UCSD-AML1 (cell line): ENCODE results near the gene LEPR.
"Not testable (repeated sequence)": the region's sequence is repeated elsewhere in the genome, so short reads cannot be mapped to it uniquely, and the experiment has no call there.

Experiments
- DNase-seq: peaks from one replicate; lab custom pipeline; 2025; ENCODE audit not compliant: unreplicated experiment; lab: John Stamatoyannopoulos, UW

Gene LEPR

DNA sequence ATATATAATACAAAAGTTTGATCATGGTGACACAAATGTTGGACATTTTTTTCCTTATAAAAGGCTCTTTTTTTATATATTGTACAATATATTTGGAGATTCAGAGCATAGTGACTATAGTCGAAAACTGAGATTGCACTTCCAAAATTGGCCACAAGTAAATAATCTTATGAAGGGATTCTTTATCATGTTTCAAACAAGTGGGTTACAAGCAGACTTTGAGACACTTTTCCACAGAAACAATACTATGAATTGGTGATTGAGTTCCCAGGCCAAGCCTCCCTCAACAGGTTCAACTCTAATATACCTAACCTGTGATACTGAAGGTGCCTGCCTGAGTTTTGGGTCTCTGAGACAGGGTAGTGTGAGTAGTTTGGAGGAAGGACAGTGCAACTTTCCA, 13.8 kb downstream of the LEPR start:
- no peak for DNase-seq

DNA sequence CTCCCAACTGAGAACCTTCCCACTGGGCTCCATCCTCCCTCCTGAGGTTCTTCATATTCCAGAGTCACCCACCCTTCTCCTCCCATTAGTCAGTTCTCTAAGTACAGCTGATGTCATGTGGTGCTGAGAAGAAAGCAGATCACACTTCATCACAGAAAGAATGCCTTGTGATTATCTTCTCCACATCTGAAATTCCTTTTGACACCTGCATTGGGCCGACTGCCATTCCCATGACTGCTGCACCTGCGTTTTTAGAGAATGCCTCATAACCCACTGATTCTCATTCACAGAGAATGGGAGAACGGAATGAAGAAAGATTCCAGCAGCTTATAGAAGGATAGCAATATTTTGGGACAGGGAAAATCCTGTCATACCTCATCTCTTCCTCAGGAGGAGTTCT, 14.3 kb downstream of the LEPR start:
- no peak for DNase-seq

DNA sequence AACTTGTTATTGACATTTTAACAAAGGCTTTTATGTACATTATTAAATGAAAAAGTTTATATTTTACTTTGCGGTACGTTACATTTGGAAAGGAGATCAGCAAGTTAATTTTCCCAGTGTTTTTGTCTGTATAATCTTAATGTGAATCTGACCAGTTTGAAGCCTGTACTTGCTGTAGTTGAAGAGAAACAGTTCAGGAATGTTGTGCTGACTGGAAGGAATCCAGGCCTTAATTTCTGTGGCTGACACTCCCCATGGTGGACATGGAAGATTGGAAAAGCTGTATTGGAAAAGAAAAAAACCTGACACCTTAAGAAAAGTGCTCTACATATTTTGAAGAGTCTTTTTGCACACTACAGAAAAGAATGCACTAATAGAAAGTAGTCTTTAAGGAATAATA, 15.5 kb downstream of the LEPR start:
- DNase-seq: no peak

DNA sequence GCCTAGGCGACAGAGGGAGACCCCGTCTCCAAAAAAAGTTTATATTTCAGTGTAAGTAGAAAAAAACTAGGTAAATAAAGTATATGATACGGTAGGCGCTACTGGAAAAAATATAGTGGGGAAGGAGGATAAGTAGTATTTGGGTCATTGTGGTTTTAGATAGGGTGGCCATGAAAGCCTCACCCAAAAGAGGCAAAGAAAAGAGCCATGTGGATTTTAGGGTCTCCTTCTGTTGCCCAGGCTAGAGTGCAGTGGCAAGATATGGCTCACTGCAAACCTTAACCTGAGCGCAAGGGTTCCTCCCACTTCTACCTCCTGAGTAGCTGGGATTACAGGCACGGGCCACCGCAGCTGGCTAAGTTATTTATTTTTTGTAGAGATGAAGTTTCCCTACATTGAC, 17.1 kb downstream of the LEPR start:
- no peak for DNase-seq

DNA sequence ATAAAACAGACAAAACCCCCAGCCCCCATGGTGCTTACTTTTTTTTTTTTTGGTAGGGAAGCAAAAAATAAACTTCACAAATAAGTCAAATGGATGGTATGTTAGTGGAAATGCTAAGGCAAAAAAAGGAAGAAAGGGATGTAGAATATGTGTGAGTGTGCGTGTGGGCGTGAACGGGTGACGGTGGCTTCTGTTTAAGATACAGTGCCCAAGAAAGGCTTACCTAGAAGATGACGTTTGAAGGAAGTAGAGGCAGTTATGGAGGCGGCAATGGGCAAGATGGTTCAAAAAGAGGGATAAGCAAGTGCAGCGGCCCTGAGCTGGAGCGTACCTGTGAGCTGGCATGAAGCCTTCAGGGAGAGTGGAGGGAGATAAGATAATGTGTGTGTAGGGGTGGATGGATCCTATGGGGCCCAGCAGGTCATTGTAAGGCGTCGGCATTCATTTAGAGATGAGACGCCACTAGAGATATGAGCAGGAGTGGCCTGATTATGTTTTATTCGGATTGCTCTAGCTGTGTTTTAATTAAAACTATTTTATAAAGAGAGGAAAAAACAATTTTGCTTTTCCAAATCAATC, 19.9 kb downstream of the LEPR start:
- no peak for DNase-seq

DNA sequence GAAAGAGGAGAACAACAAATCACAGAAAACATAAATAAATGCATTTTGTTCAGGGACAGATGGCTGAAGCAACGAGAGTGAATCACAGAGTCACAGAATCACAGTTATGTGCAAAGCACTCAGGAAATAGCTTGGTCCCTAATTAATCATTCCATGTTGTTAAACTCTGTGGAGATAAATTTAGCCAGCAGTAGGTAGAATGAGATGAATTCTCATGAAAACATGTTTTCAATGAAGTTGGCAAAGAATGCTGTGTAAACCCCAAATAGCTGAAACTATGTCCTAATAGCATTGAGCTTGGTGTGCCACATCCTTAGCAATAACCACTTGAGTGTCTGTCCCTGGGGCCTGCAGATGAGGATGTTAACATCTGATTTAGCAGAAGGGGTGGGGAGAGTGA, 20.4 kb downstream of the LEPR start:
- DNase-seq: no peak

DNA sequence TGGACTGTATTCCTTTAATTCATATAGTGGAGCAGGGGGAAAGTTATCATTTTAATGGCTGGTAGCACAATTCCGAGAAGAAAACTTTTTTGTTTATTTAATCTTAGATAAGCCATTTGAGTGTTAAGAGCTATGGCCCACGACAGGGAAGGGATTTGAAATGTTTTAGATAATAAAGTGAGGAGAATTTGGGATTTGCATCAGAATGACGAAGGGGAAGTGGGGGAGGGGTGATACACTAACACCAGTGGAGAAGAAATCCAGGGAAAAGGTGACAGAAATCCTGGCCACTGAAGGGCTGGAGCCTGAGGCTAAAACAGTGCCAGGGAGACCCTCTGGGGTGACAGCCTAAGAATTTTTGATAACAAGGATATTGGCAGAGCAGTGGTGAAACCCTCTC, 21.0 kb downstream of the LEPR start:
- no peak for DNase-seq

DNA sequence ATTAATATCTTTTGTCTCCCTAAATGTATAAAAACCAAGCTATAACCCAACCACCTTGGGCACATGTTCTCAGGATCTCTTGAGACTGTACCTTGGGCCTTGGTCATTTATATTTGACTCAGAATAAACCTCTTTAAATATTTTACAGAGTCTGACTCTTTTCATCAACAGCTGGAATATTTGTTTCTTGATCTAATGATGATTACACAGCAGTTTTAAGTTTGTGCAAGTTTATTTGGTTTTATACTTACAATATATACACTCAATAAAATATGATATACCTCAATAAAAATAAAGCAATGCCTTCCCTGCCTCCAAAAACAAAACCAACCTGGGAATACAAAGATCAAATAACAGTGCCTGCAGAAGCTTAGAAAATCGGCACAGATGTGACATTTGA, 22.0 kb downstream of the LEPR start:
- no peak for DNase-seq

DNA sequence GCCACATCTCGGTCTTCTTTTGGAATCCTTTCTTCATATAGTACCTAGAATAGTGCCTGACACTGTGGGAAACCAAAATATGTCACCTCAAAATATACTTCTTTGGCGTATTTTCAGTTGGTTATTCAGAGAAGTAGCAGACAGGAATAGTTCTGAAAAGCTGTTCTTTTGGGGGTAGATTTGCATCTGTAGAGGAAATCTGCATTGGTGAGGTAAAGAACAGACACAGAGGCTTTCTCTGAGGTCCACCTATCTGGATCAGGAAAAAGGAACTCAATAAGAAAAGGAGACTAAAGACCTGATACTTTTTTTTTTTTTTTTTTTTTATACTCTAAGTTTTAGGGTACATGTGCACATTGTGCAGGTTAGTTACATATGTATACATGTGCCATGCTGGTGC, 23.2 kb downstream of the LEPR start:
- DNase-seq: no peak

DNA sequence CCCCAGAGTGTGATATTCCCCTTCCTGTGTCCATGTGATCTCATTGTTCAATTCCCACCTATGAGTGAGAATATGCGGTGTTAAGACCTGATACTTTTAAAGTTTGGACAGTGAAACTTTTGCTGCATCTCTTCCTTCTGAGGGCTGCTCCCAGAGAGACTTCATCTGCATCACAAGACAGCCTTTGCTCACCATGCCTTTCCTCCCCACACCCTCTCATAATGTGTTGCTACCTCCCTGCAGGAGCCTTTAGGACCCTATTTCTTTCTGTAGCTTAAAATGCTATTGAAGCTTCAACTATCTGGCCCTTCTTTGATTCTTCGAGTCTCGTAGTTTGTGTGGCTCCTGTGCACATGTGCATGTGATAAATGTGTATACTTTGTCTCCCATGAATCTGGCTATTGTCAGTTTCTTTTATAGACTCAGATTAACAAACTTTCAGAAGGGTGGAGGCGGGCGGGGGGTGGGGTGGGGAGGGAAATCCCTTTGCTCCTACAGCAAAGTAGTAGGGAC, 23.7 kb downstream of the LEPR start:
- no peak for DNase-seq

DNA sequence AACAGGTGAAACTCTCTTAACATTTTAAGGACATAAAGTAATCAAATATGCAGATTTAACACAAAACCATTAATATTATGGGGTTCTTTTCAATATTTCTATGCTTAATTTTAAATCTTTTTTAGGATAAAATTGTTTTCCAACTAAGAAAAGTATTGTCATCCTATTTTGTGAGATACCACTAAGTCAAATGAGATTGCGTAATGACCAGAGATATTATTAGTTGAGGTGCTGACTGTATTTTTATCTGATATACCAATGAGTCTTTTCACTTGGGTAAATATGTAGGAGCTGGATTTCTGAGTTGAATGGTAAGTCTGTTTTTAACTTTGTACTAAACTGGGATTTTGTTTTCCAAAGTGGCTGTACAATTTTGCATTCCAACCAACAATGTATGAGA, 25.4 kb downstream of the LEPR start:
- DNase-seq: no peak

DNA sequence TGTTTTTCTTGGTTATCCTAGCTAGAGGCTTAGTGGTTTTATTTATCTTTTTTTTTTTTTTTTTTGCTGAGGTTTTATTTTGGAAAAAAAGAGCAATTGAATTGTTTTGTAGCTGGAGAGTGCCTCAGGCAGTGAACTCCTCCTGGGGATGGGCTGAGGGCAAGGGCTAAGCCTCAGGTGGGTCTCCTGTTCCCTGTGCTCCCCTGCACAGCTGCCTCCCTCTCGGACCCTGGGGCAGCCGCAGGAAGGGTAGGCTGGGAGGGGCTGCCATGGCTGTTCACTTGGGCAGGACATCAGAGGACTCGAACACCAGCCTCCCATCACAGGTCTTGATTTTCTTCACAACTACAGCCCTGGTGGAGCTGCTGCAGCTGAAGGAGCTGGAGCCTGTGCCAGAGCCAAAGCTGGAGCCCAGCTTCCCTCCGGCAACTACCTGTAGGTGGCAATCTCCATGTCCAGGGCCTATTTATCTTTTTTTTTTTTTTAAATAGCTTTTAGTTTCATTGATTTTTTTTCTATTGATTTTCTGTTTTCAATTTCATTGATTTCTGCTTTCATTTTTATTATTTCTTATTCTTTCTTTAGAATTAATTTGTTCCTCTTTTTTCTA, 28.9 kb downstream of the LEPR start:
- DNase-seq: no peak

DNA sequence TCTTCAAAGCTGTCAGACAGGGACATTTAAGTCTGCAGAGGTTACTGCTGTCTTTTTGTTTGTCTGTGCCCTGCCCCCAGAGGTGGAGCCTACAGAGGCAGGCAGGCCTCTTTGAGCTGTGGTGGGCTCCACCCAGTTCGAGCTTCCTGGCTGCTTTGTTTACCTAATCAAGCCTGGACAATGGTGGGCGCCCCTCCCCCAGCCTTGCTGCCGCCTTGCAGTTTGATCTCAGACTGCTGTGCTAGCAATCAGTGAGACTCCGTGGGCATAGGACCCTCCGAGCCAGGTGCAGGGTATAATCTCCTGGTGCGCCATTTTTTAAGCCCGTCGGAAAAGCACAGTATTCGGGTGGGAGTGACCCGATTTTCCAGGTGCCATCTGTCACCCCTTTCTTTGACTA, 35.2 kb downstream of the LEPR start:
- not testable (repeated sequence) for DNase-seq

DNA sequence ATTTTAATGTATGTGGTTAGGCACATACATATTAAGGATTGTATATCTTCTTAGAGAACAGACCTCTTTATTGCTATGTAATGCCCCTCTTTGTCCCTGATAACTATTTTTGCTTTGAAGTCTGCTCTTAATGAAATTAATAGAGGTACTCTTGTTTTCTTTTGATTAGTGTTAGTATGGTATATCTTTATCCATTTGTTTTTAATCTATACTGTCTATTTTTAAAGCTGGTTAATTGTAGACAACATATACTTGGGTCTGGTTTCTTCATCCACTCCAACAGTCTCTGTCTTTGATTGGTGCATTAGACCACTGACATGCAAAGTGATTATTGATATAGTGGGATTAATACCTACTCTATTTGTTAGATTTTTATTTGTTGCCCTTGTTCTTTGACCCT, 36.0 kb downstream of the LEPR start:
- DNase-seq: no peak

DNA sequence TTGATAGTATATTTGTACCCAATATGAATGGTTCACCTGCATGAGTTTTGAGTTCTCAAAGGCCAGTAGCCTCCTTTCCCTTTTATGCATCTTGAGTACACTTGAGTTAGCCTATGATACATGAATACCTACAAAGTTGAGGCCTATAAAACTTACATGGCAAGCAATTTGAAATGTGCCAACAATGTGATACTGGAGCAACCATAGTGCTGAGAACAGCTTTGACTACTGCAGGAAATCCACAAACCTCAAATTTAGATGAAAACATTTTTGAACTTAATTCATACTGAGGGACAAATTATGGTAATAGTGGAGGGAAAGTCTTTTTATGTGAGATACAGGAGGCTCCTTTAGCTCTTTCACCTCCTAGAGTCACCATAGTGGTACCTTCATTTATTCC, 37.4 kb downstream of the LEPR start:
- no peak for DNase-seq

DNA sequence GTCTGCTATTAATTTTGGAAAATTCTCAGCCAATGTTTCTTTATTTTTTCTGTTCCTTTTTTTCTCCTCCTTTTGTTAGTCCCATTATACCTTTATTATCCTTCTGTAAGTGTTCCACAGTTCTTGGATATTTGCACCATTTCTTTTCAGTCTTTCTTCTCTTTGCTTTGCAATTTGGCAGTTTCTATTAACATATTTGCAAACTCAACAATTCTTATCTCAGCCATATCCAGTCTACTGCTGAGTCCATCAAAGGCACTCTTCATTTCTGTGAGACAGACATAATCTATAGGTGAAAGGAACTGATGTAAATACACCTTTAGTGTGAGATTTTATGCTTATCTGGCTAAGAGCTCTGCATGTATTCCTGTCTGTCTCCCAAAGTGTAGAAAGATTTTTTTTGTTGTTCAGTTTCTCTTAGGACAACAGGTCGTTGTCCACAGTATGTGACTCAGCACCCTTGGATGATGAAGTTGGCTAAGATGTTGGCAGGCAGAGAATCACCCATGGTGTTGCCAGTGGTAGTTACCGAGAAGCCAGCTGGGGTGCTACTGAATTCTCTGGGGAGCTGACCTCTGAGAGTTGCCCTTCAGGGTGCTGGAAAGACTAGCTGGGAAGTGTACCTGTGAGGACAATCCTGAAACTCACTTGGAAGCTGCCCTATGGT, 38.4 kb downstream of the LEPR start:
- DNase-seq: no peak

DNA sequence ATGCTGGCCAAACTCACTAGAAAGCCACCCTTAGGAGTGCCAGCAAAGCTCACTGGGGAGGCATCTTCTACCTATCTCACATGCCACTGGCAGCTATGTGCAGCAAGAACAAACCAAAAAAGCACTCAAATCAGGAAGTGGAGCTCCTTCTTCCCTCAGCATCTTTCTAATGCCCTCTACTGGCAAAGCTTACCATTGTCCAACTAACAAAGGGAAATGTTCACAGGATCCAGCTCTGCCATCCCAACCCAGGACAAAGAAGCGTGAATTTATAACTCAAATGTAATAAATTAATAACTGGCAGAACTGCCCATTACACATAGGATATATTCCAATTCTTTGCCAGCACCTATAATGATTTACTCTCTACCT, 38.9 kb downstream of the LEPR start:
- peak; percentile 18 for DNase-seq

DNA sequence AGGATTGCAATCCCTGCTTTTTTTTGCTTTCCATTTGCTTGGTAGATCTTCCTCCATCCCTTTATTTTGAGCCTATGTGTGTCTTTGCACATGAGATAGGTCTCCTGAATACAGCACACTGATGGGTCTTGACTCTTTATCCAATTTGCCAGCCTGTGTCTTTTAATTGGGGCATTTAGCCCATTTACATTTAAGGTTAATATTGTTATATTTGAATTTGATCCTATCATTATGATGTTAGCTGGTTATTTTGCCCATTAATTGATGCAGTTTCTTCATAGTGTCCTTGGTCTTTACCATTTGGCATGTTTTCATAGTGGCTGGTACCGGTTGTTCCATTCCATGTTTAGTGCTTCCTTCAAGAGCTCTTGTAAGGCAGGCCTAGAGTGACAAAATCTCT, 45.4 kb downstream of the LEPR start:
- DNase-seq: not testable (repeated sequence)

DNA sequence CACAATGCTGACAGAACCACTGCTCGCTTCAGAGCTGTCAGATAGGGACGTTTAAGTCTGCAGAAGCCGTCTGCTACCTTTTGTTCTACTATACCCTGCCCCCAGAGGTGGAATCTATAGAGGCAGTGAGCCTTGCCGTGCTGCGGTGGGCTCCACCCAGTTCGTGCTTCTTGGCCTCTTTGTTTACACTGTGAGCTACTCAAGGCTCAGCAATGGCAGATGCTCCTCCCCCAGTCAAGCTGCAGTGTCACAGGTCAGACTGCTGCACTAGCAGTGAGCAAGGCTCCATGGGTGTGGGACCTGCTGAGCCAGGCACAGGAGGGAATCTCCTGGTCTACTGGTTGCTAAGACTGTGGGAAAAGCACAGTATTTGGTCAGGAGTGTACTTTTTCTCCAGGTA, 47.1 kb downstream of the LEPR start:
- DNase-seq: no peak

DNA sequence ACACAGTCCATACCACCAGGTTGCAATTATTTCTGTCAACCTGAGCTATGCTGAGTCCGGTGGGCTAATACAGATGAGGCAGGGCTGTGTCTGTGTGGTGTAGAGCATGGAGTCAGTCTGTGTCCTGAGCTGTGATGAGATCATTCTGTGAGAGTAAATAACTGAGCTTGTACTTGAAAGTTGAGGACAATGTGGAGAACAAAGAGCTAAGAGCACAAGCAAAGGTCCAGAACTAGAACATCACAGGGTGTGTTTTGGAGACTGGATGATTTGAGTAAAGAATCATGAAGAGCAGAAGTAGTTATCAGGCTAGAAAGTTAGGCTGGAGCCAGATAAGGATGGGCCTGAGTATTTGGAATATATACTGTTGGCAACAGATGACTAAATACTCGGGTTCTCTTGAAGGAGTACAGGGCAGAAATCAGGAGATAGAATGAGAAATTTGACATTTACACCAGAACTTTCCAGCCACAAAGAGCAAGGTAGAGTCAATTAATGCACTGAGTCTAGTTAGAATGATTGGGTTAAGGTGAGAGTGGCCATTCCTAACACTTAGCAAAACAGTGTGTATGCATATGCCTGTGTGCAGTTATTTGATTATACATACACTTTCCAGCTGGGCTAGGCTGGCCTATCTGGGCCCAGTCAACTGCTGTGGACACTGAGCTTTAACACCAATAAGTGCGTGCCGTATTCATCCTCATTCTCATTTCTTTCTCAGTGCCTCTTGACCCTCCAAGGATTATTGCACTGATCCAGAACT, 48.8 kb downstream of the LEPR start:
- DNase-seq: no peak

DNA sequence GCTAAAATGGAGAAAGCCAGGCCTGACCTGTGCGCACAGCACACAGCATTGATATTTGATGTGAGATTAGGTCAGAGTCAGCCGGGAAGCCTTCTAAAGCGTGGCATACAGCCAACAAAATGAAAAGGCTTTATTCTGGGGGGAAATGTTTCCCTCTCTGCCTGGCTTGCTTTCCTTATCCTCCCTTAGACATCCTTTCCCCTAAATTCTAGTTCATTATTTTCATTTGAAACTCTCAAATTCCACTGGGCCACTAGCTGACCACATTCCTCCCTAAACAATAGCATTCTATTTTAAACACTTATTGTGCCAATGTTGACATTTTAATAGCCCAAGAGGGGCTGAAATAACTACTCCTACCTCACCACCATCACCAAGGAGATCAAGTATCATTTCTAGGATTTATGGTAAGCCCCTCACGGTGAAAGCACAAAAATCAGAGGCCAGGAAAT, 49.4 kb downstream of the LEPR start:
- DNase-seq: no peak
